Fibroblast of the conjunctiva (primary cell): ENCODE results near the gene WDCP.
A peak's percentile ranks its signal among the peaks of the same experiment; 100 is the strongest.
"Not testable (repeated sequence)": the region's sequence is repeated elsewhere in the genome, so short reads cannot be mapped to it uniquely, and the experiment has no call there.

Experiments used
- DNase-seq: peaks from one replicate; pipeline ENCODE4 v3.0.0-alpha.2; 2010; ENCODE audit warnings: low read depth

WDCP gene

GRCh38 chr2:24021122-24021998 is 25.8 kb downstream of the WDCP start:
- DNase-seq = no peak

GRCh38 chr2:24020244-24020643 is 26.9 kb downstream of the WDCP start:
- DNase-seq = no peak

- DNase-seq = no peak
Measured at GRCh38 chr2:24019729-24020128, 27.5 kb downstream of the WDCP start.

- DNase-seq = no peak
Measured at GRCh38 chr2:24018241-24018640, 28.9 kb downstream of the WDCP start.

- DNase-seq = no peak
Measured at GRCh38 chr2:24017711-24018110, 29.5 kb downstream of the WDCP start.

GRCh38 chr2:24016853-24017703 is 30.1 kb downstream of the WDCP start:
- DNase-seq = no peak

GRCh38 chr2:24016376-24016761 is 30.8 kb downstream of the WDCP start:
- DNase-seq = no peak

- DNase-seq = peak; percentile 43
Measured at GRCh38 chr2:24015562-24016375, 31.4 kb downstream of the WDCP start.

- not testable (repeated sequence) for DNase-seq
Measured at GRCh38 chr2:24014902-24015301, 32.3 kb downstream of the WDCP start.

- DNase-seq = no peak
Measured at GRCh38 chr2:24012521-24013188, 34.5 kb downstream of the WDCP start.

GRCh38 chr2:24011250-24012104 is 35.7 kb downstream of the WDCP start:
- no peak for DNase-seq

GRCh38 chr2:24010477-24011249 is 36.5 kb downstream of the WDCP start:
- DNase-seq = no peak

- no peak for DNase-seq
Measured at GRCh38 chr2:24009680-24010476, 37.3 kb downstream of the WDCP start, which contains the start of gene MFSD2B. TSS of gene MFSD2B (plus strand) at chr2:24010085. CDS start at chr2:24010097, 12 bp downstream.

GRCh38 chr2:24009367-24009679 is 37.9 kb downstream of the WDCP start:
- DNase-seq = no peak

- no peak for DNase-seq
Measured at GRCh38 chr2:24008672-24009366, 38.4 kb downstream of the WDCP start.

- no peak for DNase-seq
Measured at GRCh38 chr2:24007693-24008092, 39.5 kb downstream of the WDCP start.

GRCh38 chr2:23994567-23994966 is 52.6 kb downstream of the WDCP start:
- DNase-seq = no peak

- no peak for DNase-seq
Measured at GRCh38 chr2:23993736-23994269, 53.4 kb downstream of the WDCP start.
